ENCODE measurements around the gene LLGL1.

Gene LLGL1

DNA sequence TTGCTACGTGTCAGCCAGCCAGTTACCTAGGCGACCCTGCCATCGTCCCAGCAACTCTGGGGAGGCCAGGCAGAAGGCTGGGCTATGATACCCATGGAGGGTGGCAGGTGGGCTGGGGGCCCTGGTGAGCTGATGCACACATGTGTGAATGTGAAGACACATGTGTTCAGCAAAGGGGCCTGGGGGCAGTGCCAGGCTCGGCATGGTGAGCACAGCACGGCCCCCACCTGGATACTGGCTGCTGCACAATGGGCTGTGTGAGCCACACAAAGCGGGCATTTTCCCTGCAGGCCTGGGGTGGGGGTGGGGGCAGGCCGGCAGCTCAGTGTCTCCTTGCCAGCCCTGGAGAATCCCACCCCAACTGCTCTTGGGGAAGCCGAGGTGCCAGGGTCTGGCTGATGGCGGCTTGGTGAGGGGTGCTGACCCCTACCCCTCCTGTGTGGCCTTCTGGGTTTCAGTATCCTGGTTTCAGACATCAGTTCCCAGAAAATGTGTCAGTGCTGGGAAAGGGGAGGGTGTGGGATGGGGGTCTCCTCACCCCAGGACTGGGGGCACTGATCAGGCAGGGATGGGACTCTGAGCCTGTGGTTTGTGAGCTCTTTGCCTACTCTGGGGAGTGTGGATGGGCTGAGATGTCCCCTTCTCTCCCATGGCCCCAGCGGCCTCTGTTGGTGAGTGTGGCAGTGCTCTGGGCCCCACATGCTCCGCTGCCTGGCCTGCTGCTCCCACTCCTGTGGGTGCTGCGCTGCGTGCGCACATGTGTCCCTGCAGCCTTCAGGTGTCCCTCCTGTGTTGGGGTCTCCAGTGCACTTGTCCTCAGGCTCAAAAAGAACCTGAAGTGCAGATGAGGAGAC is 5.1 kb downstream of the LLGL1 start:
- no peak for DNase-seq

DNA sequence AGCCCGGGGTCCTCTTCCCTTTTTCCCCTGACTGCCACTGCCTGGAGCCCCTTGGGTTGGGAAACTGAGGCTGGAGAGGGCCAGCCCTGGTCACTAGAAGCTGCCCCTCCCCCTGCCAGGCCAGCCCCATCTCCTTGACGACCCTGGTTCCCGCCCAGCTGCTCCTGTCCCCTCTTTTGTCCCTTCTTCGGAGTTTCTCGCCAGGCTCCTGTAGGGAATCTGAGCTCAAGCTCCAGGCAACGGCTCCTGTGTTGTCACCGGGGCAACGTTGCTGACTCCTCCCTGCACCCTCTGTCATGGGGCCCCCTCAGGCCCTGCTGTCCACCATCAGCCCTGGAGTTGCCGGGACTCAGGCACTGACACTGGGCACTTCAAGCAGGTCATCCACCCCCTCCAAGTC is 5.7 kb downstream of the LLGL1 start:
- no peak for DNase-seq

DNA sequence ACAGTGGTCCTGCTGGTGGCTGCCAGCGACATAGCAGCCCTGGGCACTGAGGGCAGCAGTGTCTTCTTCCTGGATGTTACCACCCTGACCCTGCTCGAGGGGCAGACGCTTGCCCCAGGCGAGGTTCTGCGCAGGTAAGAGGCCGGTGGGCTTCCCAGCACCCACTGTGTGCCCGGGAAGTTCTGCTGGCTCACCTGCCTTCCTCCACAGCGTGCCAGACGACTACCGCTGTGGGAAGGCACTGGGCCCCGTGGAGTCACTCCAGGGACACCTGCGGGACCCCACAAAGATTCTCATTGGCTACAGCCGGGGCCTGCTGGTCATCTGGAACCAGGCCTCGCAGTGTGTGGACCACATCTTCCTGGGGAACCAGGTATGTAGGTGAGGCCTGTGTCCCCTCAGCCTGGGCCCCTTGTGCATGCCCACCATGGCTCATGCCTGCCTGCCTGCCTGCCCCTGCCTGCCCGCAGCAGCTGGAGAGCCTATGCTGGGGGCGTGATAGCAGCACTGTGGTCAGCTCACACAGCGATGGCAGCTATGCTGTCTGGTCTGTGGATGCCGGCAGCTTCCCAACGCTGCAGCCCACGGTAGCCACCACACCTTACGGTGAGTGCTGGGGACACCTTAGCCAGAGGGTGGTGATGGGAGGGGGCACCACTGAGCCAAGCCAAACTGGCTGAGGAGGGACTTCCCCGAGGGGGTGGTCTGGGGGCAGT is 8.5 kb downstream of the LLGL1 start:
- no peak for DNase-seq

DNA sequence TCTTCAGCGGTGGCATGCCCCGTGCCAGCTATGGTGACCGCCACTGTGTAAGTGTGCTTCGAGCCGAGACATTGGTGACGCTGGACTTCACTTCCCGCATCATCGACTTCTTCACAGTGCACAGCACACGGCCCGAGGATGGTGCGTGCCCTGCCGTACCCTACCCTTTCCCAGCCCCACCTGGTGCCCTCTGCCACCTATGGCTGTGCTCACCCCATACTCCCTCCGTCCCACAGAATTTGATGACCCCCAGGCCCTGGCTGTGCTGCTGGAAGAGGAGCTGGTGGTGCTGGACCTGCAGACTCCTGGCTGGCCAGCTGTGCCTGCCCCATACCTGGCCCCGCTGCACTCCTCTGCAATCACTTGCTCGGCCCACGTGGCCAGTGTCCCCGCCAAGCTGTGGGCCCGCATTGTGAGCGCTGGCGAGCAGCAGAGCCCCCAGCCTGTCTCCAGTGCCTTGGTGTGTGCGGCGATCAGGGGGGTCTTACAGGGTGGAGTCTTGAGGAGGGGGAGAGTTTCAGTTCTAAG is 9.5 kb downstream of the LLGL1 start:
- DNase-seq, result no peak

DNA sequence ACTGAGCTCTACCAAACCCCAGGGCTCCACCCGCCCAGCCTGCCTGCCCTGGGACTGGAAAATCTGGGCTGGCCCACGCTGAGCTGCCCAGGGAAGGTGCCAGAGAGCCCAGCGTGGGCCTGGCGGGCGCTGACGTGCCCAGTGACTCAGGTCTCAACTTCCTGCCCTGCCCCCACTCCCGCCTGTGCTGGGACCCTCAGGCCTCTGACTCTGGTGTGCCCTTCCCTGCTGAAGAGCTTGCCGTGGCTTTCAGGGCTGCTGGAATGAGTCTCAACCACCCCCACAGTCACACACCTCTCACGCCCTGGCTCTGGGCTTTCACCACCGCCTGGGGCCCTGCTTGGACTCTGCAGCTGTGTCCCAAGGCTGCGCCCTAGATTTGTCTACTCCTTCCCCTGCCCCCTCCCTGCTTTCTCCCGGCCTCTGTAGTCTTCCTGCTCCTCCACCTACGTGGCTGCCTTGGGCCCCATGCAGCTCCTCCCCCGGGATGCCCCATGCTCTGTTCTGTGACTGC is 10.4 kb downstream of the LLGL1 start:
- peak; percentile 45 for DNase-seq

DNA sequence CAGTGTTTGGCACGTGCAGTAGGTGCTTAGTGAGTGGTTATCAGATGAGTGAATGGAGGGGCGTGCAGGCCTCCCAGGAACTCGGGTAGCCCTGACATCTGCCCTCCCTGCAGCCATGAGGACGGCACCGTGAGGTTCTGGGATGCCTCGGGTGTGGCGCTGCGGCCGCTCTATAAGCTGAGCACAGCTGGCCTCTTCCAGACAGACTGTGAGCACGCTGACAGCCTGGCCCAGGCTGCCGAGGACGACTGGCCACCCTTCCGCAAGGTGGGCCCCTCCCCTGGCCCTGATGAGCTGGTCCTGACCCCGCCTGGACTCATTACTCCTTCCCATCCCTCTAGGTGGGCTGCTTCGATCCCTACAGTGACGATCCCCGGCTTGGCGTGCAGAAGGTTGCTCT is 11.1 kb downstream of the LLGL1 start:
- DNase-seq, result no peak

DNA sequence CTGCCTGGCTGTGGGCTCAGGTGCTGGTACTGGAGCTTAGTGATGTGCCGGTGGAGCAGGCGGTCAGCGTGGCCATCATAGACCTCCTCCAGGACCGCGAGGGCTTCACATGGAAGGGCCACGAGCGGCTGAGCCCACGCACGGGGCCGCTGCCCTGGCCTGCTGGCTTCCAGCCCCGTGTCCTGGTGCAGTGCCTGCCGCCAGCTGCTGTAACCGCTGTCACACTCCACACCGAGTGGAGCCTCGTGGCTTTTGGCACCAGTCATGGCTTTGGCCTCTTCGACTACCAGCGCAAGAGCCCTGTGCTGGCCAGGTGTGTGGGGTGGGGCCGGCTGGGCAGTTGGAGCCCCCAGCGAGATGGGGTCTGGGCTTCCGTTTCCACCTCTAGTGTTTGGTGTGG is 12.0 kb downstream of the LLGL1 start:
- DNase-seq, result no peak

DNA sequence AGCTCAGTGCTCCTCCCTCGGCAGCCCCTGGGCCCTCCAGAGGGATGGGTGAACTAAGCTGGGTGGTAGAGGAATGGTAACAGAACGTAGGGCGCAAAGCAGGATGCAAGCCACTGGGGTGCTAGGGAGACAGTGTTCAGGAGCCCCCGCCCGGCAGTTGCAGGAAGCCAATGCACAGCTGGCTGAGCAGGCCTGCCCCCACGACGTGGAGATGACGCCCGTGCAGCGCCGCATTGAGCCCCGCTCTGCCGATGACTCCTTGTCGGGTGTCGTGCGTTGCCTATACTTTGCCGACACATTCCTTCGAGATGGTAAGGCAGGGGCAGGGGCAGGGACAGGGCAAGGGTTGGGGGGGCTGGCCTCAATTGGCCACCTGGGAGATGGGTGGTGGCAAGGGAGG is 12.9 kb downstream of the LLGL1 start:
- no peak for DNase-seq

DNA sequence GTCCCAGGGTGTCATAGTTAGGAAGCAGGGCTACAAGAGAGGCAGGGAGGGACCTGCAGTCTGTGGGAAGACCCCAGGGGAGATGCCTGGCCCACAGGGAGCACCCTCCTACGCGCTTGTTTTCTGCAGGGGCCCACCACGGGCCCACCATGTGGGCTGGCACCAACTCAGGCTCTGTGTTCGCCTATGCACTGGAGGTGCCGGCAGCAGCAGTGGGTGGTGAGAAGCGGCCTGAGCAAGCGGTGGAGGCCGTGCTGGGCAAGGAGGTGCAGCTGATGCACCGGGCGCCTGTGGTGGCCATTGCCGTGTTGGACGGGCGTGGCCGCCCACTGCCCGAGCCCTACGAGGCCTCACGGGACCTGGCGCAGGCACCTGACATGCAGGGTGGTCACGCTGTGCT is 15.0 kb downstream of the LLGL1 start:
- DNase-seq, result no peak

DNA sequence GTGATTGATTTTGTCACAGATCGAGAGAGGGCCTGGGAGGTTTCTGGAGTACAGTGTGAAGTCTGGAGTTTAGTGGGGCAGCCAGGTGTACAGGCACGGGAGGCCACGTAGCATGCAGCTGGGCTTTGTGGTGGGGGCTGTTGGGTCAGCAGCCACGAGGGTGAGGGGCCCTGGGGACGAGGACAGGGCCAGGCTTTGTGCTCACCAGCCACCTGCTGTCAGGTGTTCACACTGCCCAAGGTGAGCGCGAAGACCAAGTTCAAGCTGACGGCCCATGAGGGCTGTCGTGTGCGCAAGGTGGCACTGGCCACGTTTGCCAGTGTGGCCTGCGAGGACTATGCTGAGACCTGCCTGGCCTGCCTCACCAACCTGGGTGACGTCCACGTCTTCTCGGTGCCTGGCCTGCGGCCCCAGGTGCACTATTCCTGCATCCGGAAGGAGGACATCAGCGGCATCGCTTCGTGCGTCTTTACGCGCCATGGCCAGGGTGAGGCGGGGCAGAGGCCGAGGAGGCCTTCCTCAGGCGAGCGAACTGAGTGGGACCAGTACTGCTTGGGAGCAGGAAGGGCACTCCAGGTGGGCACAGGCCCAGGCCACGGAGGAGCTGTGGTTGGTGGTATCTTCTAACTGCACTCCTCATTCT is 15.9 kb downstream of the LLGL1 start:
- DNase-seq, result no peak

DNA sequence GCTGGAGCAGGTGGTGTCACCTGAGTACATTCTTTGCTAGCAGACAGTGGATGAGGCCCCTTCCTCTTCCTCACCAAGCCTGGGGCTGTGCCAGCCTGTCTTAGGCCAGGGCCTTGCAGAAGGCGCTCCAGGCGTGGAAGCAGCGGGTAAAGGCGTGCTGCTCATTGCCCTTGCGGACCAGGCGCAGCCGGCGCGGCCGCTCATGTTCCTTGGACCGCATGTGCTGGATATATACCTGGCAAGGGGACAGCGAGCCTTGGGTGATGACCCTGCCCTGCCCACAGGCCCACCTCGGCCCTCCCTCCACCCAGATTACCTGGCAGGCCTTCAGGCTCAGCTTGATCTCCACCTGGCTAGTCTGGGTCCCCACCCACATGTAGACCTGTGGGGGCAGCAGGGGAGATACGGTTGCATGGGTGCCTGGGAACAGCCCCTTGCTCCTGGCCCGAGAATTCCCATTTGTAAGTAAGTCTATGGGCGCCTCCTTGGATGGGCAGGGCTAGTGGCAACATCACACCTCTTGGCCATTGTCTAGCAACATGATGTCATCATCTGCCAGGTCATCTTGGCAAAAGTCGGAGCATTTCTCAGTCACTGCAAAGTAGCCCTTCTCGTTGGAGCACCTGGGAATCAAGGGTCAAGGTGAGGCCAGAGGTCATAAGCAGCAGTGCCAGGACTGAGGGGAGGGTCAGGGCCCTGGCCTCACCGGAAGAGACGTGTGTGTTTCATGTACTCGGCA is 19.8 kb downstream of the LLGL1 start:
- no peak for DNase-seq

DNA sequence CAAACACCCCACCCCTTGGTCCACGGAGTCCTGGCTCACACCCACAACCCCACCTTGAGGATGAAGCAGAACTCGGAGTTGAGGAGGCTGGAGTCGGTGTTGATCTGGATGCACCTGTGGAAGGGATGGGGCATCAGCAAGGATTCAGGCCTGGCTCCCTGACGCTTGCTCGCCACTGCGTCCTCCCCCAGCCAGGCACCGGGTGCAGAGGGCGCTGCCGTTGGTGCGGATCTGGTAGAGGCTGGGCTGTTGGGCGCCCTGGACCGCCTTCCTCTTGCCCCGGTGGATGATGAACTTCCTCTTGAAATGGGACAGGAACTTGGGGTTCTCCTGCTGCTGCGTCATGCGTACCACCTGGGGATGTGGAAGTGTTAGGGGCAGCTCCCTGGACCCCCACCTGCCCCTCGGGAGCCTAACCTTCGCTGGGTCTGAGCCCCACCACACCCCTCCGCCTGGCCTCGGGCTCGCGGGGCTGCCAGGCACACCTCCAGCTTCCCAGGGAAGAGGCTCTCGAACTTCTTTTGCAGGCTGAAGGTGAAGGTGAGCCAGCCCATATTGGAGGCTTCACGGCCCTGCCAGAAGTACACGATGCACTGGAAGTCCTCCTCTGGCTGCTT is 20.8 kb downstream of the LLGL1 start:
- no peak for DNase-seq

DNA sequence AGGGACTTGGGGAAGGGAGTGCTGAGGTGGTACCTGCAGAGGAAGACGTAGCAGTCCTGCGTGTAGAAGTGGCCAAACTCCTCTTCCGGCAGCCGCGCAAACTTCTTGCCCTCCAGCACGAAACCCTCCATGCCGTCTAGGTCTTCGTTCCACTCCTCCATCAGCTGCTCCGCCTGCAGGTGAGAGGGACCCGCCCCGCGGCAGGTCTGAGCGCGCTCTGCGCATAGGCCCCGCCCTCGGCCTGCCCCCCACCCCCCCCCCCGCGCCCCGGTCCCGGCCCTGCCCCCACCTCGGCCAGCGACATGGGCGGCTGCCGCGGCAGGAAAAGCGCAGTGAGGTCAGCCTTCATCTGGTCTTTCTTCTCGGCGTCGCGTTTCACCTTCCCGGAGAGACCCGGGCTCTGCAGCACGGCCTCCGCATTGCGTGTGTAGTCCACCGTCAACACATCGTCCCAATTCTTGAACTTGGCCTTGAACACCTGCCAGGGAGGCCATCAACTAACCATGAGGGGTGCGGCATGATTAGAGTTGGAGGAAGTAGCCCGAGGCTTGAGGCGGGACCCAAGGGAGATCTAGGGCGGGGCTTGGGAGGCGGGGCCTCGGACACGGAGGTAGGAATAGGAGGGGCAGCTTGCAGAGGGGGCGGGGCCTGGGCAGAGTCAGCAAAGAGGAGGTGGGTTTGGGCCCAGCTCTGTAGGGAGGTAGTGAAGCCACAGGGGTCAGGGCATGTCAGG is 21.6 kb downstream of the LLGL1 start:
- peak; percentile 25 for DNase-seq

DNA sequence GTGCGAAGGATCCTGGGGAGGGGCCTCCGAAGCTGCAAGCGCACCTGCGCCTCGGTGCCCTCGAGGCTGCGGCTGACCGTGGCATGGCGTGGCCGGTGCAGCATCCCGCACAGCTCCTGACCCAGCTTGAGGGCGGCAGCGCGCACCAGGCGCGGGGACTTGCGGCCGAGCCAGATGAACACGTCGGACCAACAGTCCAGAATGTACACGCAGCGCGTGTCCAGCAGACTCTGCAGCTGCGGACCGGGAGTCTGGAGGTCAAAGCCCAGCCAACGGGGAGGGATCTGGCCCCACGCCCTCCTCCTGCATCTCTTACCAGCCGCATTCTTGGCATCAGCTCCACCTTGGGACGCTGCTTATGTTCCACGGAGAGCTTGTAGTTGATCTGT is 22.2 kb downstream of the LLGL1 start:
- DNase-seq, result no peak

DNA sequence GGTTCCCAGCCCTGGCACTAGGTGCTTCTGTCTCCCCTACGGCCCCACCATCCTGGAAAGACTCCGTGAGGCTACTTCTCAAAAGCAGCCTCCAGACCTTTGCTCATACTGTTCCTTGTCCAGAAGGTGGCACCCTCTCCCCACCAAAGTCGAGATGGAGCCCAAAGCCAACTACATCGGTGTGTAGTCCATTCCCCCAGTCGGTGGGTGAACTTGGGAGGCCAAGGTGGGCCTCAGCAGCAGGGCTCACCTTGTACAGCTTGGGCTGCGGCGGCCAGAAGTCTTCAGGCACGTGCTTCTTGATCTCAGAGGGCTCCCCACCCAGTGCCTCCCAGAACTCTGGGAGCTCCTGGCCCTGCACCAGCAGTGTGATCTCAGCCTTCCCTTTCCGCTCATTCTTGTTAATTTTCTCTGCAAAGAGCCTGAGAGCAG is 22.9 kb downstream of the LLGL1 start:
- peak; percentile 61 for DNase-seq

DNA sequence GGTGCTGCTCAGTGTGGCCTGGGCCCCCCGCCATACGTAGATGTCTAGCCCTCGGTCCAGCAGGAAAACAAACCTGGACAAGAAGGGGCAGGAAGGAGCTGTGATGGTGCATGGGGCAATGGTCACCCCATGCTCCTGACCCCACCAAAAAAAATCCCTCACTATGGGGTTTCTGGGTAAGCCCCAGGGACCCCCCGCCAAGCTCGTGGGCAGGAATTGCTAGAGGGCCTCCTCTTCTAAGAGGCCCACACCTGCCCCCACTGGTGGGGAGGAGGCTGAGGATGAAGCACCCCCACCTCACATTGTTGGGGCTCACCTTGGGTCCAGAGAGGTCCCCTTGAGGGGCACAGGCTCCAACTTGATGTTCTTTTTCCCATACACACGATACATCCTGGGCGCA is 23.4 kb downstream of the LLGL1 start:
- DNase-seq, result no peak

DNA sequence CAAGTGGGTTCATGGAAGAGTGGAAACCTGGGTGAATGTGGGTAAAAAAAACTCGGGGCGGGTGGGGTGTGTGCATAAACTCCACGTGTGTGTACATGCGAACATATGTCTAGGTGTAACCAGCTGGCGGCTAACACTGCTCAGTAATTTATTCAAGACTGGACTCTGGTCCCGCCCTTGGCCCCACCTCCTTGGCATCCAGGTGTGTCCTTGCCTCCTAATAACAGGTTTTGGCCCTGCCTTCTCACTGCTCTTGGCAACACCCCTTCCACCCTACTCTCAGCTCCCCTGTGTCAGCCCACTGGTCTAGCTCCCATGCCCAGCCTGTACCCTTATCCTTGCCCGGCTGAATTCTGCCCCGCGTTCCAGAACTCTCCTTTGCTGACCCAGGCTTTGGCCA is 24.8 kb downstream of the LLGL1 start:
- no peak for DNase-seq

DNA sequence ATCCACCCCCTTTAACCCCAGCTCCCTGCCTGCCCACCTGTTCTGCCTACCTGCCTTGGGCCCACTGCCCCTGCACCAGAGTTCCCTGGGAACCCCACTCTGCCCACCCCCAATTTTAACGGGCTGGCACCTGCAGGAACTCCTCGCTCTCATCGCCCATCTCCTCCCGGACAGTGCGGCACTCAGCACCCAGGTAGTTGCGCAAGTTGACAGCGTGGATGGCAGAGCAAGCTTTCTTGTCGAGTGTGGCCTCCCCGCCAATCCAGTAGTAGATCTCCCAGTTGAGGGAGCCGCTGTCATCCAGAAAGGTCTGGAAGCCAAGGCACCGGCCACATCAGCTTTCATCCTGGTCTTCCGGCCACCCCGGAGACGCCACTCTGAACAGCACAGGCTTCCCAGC is 25.3 kb downstream of the LLGL1 start:
- no peak for DNase-seq

DNA sequence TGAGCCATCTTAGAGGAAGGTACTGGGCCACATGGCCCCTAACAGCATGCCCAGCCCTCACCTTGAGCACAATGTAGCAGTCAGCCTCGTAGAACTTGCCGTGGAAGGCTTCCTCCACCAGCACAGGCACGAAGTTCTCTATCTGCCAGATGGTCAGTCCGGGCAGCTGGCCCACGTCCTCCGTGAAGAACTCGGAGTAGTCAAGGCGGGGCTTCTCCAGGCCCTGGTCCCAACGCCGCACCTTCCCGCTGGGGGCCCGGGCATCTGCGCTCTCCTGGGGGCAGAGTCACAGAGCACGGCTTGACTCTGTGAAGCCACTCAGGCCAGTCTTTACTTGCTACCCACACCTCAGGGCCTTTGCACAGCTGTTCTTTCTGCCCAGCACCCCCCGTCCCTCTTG is 25.8 kb downstream of the LLGL1 start:
- no peak for DNase-seq

DNA sequence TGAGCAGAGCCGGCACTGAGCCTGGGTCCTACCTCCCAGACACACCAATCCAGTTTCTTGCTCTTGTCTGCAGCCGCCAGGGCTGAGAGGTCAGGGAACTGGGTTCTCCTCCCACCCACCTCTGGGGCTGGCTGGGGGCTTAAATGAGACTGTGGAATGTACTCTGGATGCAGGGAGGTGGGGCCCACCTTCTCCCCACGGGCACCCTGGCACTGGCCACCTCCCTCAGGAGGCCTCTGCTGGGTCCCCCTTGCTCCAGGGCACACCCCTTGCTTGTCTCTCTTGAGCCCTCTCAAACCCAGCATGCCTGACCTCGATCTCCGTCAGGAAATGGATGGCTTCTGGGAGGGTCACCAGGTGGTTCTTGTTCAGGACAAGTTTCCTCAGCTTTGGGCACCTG is 26.7 kb downstream of the LLGL1 start:
- DNase-seq, result no peak

DNA sequence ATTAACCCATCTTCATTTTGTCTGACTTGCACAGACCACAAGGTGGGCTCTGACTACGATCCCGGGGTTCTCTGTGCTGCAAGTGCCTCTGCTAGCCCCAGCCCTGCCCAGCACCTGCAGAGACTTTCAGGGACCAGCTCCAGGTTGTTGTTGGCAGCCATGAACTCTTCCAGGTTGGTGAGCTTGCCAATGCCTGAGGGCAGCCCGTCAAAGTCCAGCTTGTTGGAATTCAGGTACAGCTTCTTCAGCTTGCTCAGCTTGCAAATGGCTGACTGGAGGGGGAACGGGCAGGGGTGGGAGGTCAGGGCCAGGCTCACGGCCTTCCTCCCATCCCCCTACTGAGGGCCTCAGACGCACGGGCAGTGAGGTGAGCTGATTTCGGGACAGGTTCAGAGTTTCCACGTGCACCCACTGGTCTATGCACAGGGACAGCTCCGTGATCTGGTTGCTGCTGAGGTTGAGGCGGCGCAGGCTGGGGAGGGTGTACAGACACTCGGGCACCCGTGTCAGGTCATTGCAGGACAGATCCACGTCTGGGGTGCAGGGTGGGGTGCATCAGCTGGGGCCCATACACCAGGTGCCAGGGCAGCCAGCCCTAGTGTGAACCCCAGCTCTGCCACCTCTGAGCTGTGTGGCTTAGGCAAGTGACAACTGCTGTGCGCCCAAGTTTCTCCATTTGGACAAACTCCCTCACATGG is 27.9 kb downstream of the LLGL1 start:
- DNase-seq, result no peak

All from activated naive CD4-positive, alpha-beta T cell treated with Interleukin-2 at 50 U/mL for 16 hours (primary cell).